GM12874 (cell line): ENCODE data around the gene KRT5.

Experiments used
- TF ChIP-seq, protein P1 (sequence below): IDR thresholded peaks from 2 replicates; pipeline ENCODE4 v1.5.1; 2011; ENCODE audit warnings: low read depth, mild to moderate bottlenecking, control low read depth, low read length, moderate library complexity; ENCODE audit not compliant: insufficient read depth

KRT5 gene

GRCh38 chr12:52557476-52557875, 37.3 kb upstream of the KRT5 start:
- TF ChIP-seq, protein P1, sequence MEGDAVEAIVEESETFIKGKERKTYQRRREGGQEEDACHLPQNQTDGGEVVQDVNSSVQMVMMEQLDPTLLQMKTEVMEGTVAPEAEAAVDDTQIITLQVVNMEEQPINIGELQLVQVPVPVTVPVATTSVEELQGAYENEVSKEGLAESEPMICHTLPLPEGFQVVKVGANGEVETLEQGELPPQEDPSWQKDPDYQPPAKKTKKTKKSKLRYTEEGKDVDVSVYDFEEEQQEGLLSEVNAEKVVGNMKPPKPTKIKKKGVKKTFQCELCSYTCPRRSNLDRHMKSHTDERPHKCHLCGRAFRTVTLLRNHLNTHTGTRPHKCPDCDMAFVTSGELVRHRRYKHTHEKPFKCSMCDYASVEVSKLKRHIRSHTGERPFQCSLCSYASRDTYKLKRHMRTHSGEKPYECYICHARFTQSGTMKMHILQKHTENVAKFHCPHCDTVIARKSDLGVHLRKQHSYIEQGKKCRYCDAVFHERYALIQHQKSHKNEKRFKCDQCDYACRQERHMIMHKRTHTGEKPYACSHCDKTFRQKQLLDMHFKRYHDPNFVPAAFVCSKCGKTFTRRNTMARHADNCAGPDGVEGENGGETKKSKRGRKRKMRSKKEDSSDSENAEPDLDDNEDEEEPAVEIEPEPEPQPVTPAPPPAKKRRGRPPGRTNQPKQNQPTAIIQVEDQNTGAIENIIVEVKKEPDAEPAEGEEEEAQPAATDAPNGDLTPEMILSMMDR, result no peak

DNA sequence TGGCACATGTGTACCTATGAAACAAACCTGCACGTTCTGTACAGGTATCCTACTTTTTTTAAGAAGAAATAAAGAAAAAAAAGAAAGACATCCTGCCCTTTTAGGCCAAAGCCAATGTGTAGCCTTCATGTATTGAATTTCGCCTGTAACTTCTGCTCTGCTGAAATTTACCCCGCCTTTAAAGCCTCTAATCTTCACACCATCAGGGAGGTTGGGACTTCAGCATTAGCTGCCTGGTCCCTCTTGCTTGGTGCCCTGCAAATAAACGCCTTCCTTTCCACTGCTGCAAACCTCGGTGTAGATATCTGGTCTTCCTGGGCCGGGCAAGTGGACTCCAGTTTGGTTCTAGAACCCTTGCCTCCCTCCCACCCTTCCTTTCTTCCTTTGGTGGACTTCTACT, 35.4 kb upstream of the KRT5 start:
- TF ChIP-seq, protein P1, result no peak

DNA sequence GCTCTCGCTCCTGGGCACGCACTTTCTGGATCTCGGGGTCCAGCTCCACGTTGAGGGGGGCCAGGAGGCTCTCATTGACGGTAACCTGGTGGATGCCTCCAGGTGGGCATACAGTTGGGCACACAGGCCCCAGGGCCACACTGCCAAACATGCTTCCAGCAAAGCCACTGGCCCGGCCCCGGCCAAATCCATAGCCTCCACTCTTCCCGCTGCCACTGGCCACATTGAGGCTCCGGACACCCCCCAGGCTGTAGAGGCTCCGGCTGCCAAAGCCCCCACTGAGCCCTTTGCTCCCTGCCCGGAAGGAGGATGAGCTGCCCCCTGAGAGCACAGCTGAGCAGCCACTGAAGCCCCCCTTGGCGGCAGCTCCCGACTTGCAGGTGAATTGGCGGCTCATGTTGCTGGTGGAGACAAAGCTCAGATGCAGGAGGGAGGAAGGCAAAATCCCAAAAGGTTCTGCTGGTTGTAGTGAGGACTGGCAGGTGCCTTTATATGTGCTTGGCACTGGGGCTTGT, 32.5 kb upstream of the KRT5 start, which contains the start of gene KRT71:
TSS of gene KRT71 (minus strand) at position 465 of the 515 bp plus-strand sequence. CDS start at position 397, 68 bp downstream.
- TF ChIP-seq, protein P1, result no peak

DNA sequence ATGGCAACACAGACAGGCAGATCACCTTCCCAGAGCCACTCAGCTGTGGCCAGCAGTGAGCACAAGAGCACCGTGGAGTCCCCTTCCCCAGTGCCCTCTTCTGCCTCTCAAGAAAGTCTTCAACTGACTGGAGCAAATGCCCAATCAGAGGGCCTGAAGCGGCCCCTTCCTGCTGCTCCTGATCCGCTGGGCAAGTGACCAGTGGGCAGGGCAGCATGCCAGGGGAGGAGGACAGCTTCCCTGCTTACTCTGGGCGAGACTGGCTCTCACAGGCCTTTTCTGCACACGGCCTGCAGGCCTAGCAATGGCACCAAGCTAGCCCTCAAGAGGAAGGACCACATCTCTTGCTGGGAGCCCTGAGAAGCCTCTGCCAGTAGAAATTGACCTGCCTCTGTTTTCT, 31.9 kb upstream of the KRT5 start:
- TF ChIP-seq, protein P1, result no peak

DNA sequence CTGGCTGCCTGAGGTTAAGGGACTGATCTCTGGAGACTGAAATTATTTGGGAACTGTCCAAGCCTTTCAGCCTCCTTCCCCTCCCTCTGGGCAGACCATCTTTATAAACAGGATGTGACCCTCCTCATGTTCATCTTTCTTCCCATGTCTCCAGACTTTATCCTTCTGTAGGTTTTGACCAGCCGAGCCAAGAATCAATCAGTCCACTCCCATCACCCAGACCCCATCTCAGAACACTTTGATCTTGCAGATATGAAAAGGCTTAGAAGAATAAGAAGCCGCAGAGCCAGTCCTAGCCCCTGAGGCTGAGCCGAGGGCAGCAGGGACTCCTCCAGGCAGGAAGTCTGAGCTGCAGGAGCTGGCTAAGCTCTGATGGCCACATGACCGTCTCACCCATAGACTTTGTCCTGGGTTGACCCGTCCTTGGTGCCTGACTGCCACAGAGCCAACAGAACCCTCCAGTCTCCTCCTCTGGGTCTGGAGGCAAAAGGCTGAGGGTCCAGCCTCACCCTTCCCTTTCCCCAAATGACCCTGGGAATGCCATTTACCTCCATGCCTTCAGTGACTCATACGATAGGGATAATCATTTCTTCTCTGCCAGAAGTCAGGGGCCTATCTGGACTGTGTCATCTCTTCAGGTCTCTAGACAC, 31.1 kb upstream of the KRT5 start:
- TF ChIP-seq, protein P1, result no peak

- TF ChIP-seq, protein P1, result no peak
These were observed 25.9 kb upstream of the KRT5 start for GRCh38 chr12:52546126-52546525.

GRCh38 chr12:52543985-52544883, 24.0 kb upstream of the KRT5 start:
- TF ChIP-seq, protein P1, result no peak
